TTC549 (cell line): Measurements from ENCODE around the gene TRAPPC10.
"Not testable (repeated sequence)": the region's sequence is repeated elsewhere in the genome, so short reads cannot be mapped to it uniquely, and the experiment has no call there.

Experiments used
- FAIRE-seq: peaks from 2 replicates; lab custom pipeline; 2012; peaks lifted over from hg19 to GRCh38; lab: Jason Lieb, UNC

The TRAPPC10 gene

GRCh38 chr21:44093761-44094160, 81.7 kb downstream of the TRAPPC10 start:
- no peak for FAIRE-seq

- no peak for FAIRE-seq
These were observed 82.7 kb downstream of the TRAPPC10 start for GRCh38 chr21:44094832-44095231.

- not testable (repeated sequence) for FAIRE-seq
These were observed 86.4 kb downstream of the TRAPPC10 start for GRCh38 chr21:44098507-44098906.

DNA sequence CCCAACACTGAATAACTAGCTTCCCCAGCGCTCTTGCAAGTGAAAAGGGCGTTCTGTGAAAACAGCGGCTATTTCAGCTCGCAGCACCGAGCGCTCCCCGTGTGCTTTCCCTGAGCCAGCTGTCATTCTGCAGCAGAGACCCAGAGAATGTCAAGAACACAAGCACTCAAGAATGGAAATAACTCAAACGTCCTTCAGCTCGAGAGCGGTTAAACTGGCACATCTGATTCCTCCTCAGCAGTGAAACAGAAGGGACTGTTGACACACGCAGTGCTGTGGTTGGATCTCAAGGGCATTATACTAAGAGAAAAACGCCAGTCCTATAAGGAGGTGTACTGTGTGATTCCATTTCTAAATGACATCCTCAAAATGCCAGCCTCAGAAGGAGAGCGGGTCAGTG, 86.9 kb downstream of the TRAPPC10 start:
- FAIRE-seq, result not testable (repeated sequence)

DNA sequence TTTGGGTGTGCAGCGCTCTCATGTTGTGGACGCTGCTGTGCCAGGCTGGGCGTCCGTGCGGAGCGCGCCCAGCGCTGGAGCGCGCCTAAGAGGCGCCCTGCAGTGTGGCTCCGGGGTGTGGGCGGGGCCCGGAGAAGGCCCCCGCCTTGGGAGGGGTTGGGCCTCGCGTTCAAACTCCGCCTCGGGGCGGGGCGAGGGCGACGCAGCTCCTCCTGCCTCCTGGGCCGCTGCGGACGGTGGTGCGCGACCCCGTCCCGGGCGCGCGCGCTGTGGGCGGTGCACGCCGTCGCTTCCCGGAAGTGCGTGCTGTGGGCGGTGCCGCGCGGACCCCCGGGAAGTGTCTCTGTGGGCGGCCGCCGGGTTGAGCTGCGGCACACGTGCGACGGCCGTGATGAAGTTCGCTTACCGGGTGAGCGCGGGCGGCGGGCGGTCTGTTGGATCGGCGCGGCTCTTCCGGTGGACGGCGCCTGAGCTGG, 95.0 kb downstream of the TRAPPC10 start, which contains the start of gene PWP2:
Gene PWP2, plus strand, starts transcription at position 374 of the 476 bp plus-strand sequence. Its CDS starts 18 bp downstream, at position 392.
- not testable (repeated sequence) for FAIRE-seq

DNA sequence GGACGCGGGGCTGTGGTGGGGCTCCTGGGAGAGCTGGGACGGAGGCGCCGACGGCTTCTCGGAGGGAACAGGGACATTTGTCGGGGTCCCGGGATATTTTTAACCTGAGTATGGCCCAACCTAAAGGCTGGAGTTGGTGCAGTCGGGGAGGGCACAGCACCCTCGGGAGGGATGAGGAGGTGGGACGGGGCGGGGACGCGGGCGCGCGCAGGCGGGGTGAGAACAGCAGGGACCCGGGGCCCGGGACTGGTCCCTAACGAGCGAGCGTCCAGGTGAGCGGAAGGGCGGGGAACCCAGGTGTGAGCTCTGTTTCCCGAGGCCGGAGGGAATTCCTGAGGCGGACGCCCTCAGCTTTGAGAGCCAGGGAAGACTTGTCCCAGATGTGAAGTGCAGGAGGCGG, 95.5 kb downstream of the TRAPPC10 start:
- not testable (repeated sequence) for FAIRE-seq

GRCh38 chr21:44113702-44114371, 101.7 kb downstream of the TRAPPC10 start:
- not testable (repeated sequence) for FAIRE-seq

GRCh38 chr21:44122131-44122530, 110.0 kb downstream of the TRAPPC10 start:
- not testable (repeated sequence) for FAIRE-seq

GRCh38 chr21:44127827-44128226, 115.7 kb downstream of the TRAPPC10 start:
- not testable (repeated sequence) for FAIRE-seq

DNA sequence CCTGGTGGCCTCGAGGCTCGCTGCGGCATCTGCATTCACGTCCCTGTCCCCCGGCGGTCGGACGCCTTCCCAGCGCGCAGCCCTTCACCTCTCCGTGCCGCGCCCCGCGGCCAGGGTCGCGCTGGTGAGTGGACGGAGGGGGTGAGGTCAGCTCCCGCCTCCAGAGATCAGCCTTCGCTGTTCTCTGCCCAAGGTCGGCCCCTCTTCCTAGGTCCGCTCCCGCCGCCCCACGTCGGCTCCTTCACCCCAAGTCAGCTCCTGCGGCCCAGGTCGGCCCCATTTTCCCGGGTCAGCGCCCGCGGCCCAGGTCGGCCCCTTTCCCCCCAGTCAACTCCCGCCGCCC, 121.6 kb downstream of the TRAPPC10 start:
- not testable (repeated sequence) for FAIRE-seq

GRCh38 chr21:44134732-44135131, 122.6 kb downstream of the TRAPPC10 start:
- FAIRE-seq, result not testable (repeated sequence)

DNA sequence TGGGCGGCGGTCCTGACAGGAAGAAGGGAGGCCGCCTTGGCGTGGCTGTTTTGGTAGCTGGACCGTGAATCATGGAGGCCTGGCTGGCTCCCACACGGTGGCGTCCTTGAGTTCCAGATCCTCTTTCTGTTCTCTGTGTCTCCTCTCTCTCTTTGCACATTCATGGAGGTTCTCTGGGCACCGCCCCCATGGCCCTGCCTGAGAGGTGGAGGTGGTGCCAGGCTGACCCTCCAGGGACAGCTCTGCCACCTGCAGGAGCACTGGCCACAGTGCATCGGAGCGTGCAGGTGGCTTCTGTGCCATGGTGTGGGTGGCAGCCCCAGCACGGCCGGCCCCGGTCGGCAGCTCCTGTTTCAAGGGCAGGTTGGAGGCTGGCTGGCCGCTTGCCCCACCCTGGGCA, 125.9 kb downstream of the TRAPPC10 start:
- FAIRE-seq, result not testable (repeated sequence)

DNA sequence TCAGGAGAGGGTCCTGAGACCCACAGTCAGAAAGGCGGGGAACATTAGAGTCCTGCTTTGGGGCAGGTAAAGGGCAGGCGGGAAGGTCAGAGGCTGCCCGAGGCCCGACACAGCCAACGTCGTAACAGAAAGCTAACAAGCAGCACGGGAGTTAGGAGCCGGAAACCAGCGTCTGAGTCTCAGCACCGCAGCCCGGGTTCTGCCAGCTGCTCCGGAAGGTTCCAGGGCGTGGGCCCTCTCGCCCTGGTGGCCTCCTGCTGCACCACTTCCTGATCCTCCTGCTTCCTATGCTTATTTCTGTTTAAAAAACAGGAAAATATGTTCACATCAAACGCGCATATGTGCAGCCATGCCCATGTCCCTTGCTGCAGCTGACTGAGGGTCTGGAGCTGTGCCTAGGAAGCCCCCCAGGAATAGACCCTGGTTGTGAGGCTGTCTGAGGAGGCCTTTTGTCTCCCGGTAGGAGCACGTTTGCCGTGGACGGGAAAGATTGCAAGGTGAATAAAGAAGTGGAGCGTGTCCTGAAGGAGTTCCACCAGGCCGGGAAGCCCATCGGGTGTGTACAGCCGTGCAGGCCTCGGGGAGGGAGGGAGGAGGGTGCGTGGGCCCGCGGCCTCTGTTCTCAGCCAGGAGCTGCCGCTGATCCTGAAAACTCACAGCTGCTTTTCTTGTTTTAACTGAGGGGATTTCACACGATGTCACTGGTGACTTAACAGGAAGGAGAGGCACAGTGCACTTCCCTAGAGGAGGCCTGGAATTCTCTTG, 127.9 kb downstream of the TRAPPC10 start:
- not testable (repeated sequence) for FAIRE-seq

DNA sequence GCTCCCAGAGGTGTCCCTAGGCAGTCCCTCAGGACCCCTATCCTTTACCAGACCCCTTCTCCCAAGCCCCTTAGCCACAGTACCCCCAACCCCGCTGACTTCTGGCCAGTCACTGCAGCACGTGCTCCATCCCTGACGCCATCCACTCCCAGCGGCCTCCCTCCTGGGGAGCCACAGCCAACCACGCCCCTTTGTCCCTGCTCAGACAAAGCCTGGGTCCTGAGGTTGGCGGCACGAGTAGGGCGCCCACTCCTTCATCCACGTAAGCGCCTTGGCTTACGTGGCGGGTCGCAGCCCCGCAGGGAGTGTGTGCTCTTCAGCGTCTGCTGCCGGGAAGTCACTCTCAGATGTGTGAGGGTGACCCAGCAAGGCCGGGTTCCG, 128.4 kb downstream of the TRAPPC10 start:
- FAIRE-seq, result not testable (repeated sequence)

DNA sequence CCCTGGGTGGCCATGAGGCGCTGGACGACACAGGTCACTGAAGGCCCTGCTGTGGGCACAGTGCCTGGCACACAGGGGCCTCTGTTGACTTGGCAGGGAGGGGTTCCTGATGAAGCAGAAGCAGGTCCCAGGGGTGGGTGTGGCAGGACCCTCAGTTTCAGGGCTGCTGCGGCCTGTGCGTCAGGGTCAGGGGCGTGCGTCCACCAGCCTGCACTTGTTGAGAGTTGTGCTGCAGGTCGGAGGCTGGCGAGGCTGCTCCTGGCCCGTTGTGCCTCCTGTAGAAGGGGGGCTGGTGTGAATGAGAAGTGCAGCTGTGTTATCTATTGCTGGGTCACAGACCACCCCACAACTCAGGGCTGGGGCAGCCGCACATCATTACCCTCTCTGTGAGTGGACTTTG, 130.4 kb downstream of the TRAPPC10 start:
- FAIRE-seq, result not testable (repeated sequence)

- FAIRE-seq, result not testable (repeated sequence)
These were observed 131.3 kb downstream of the TRAPPC10 start for GRCh38 chr21:44143380-44143779.

DNA sequence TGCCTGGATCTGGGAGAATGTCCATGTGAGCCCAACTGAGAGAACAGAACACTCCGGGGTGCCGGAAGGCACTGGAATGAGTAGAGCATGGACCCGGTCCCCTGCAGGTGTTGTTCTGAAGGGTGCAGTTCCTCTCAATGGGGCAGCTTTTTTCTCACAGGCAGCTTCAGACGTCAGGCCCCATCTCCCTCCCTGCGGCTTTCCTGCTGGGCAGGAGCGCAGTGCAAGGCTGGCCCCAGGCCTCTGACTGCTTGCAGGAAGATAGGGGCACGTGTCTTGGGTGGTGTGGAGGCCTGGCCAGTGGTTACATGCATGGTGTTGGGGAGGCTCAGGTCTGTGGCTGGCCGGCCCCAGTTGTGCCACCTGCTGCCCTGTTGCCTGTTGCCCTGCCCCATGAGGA, 131.9 kb downstream of the TRAPPC10 start:
- not testable (repeated sequence) for FAIRE-seq

DNA sequence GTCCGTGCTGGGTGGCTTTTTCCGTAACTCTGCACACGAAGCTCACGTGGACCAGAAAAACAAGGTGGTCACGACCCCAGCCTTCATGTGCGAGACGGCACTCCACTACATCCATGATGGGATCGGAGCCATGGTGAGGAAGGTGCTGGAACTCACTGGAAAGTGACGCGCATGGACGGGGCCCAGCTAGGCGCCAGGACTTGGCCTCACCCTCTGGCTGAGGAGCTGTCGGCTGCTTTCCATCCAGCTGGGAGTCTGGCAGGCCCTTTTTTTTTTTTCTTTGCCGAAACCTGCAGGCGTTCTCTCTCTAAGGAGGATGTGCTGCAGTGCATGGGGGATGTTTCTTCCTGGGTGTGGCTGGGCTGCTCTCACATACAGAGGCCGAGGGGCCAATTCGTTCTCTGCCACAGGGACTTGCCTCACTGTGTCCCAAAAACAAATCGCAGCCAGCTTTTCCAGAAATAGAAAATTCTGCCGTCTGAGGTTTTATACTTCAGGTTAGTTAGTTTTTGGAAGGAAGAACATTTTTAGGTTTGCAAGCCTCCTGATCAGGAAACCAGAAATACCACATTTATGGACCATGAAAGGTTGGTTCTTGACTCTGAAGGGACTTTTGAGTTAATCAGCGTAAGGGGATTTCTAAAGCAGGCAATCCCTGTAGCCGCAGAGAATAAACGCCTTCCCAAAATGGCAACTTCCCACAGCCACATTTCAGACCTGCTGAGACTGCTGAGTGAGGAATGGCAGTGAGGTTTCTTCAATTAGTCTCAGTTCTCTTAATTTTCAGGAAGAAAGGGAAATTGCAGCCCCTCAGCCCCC, 132.9 kb downstream of the TRAPPC10 start:
- not testable (repeated sequence) for FAIRE-seq

- FAIRE-seq, result not testable (repeated sequence)
These were observed 133.5 kb downstream of the TRAPPC10 start for GRCh38 chr21:44145616-44146015.

DNA sequence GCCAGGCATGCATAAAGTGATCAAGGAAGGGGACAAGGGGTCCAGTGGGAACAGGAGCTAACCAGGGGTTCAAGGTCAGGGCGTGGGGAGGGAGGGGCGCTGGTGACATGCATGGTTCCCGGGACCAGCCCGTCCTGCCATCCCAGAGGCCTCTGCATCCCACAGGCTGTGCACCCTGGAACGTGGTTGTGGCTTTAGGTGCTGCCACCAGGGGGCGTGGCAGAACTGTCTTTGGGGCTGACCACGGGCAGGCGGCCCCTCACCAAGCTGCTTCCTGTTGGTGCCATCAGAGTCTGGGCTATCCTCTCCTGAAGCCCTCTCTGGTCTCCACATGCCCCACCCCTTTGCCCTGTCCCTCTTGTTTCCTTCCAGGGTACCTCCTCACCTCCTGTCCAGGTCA, 135.0 kb downstream of the TRAPPC10 start:
- not testable (repeated sequence) for FAIRE-seq

DNA sequence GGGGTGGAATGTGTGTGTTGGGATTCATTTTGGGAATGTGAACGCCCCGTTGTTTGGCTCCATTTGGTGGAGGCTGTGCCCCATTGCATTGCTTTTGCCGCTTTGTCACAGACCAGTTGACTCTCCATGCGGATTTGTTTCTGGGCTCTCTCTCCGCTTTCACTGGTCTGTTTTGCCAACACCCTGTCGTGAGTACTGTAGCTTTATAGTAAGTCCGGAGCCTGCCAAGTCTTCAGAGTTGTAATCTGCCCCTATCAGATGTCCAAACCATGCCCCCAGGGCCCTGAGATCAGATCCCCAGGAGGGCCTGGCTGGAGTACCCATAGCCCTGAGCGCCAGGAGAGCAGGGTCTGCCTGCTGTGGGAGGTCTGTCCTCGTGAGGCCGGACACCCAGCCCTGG, 138.1 kb downstream of the TRAPPC10 start:
- FAIRE-seq, result not testable (repeated sequence)

DNA sequence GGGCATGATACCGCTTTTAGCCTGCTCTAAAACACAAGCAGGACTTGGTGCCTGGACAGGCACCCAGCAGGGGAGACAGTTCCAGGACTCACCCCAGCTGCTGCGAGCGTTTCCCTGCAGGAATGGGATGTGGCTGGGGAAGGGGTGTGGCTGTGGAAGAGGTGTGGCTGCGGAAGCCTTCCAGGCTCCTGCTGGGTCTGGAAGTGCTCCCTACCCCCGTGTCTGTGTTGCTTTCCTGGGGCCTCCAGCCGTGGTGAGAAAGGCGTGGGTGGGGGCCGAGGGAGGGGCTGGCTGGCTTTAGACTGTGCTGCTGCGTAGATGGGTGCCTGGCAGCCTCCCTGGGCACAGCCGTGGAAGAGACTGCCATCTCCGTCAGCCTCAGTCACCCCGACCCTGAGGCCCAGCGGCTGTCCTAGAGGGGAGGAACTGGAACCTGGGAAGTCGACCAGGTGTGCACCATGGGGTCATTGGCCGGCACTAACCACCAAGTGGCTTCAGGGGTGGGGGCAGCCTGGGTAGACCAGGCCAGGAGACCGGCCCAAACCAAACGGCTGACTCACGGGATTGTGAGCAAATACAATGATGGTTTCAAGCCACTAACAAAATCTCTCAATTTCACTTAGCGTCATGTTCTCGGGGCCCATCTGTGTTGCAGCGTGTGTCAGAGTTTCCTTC, 141.2 kb downstream of the TRAPPC10 start:
- not testable (repeated sequence) for FAIRE-seq
